ENCODE measurements around the gene LGR5. TPM values are rescaled to one million over a fixed set of nuclear protein-coding genes. Genes with fewer than 3 reads are reported as not detected.

Gene LGR5
- total RNA-seq, 1 donor from 2014 or later, result not detected

DNA sequence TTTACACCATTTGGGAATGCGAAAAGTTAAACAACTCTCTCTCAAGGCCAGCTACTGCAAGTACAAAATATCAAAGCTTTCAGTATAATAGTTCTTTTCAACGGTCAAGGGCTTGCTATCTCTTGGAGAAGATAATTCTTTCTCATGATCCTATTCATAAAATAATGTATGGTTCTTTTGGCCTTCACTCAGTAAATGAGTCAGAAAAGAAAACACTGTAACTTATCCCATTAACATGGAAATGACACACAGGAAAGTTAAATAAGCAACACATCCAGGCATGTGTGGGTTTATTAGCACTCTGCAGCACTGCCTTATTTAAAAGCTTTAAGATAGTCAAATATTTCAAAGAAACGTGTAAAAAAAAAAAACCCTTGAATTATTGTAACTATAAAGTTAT, 187.2 kb downstream of the LGR5 start:
- Histone ChIP-seq H3K9me3 (replicated peaks) (no peaks in the 10 kb centered on the region), H3K36me3 (peaks cover 92% of the 10 kb centered on the region), H3K27me3 (ENCODE audit: low read depth) (no peaks in the 10 kb centered on the region), H3K27ac (replicated peaks) (peak overlapping the region; percentile 31), H3K4me1 (peaks cover 21% of the 10 kb centered on the region), H3K4me3 (no peak overlapping the region)
- no peak for DNase-seq
- TF ChIP-seq, protein P1, sequence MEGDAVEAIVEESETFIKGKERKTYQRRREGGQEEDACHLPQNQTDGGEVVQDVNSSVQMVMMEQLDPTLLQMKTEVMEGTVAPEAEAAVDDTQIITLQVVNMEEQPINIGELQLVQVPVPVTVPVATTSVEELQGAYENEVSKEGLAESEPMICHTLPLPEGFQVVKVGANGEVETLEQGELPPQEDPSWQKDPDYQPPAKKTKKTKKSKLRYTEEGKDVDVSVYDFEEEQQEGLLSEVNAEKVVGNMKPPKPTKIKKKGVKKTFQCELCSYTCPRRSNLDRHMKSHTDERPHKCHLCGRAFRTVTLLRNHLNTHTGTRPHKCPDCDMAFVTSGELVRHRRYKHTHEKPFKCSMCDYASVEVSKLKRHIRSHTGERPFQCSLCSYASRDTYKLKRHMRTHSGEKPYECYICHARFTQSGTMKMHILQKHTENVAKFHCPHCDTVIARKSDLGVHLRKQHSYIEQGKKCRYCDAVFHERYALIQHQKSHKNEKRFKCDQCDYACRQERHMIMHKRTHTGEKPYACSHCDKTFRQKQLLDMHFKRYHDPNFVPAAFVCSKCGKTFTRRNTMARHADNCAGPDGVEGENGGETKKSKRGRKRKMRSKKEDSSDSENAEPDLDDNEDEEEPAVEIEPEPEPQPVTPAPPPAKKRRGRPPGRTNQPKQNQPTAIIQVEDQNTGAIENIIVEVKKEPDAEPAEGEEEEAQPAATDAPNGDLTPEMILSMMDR (IDR thresholded peaks at IDR 0.05; ENCODE audit: borderline replicate concordance), result no peak
- intact Hi-C loops (cut with micrococcal nuclease), result no loop called here

DNA sequence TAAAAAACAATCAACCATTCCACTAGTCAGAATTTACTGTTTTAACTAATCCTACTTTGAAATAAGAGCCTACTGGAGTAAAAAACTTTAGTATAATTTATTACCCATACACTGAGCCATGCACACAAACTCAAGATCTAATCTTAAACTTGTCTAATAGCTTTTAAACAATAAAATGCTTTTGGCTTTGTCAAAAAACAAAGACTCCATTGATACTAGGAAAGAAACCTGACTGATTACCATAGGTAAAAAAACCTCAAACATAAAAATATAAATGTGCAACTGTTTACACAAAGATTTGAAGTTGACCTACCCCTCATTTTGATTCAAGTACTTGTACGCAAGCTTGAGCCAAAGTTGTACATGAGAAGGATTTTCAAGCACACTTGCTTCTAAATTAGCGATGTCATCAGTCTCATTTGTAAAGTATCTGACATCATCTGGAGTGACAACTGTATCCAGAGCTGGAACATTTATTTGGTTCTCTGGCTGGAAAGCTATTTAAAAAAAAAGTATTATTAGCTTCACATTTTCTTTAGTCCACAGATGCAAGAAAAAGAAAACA, 187.9 kb downstream of the LGR5 start:
- no peak for DNase-seq
- no peaks in the 10 kb centered on the region for H3K9me3 ChIP-seq (replicated peaks)
- TF ChIP-seq, protein P1 (IDR thresholded peaks at IDR 0.05; ENCODE audit: borderline replicate concordance), result no peak
- no peak overlapping the region for H3K4me3 ChIP-seq
- no peak overlapping the region for H3K27ac ChIP-seq (replicated peaks)
- H3K36me3 ChIP-seq, result peaks cover 93% of the 10 kb centered on the region
- intact Hi-C loops (cut with micrococcal nuclease), result no loop called here
- H3K27me3 ChIP-seq (ENCODE audit: low read depth), result no peaks in the 10 kb centered on the region
- peaks cover 21% of the 10 kb centered on the region for H3K4me1 ChIP-seq

Other genes with a start within 250 kb of the LGR5 start
- 18.3 TPM for gene ZFC3H1, start 224.1 kb downstream of the LGR5 start, total RNA-seq
- gene THAP2, start 224.5 kb downstream of the LGR5 start, total RNA-seq, result 6.6 TPM
- gene TMEM19, start 246.3 kb downstream of the LGR5 start, total RNA-seq, result 25.1 TPM